ENCODE measurements around the gene FBXO21. TPM values are rescaled to one million over a fixed set of nuclear protein-coding genes. Genes with fewer than 3 reads are reported as not detected.

The FBXO21 gene
- total and polyA plus RNA-seq, 2 experiments from 2014 or later, result 46.3 to 84.2 TPM

- TF ChIP-seq EZH2phosphoT487 (IDR thresholded peaks at IDR 0.05; ENCODE audit: unreplicated experiment), result no peak
- no peak for TF ChIP-seq EZH2 (IDR thresholded peaks at IDR 0.05; ENCODE audit: low read depth, unreplicated experiment)
- peak; percentile 38; the same call in 1 of the 2 replicates for TF ChIP-seq POLR2AphosphoS5 (IDR thresholded peaks at IDR 0.05; ENCODE audit: low read depth)
- TF ChIP-seq ETS1 (IDR thresholded peaks at IDR 0.05), result no peak
- no peak for TF ChIP-seq REST (IDR thresholded peaks at IDR 0.05; ENCODE audit: unreplicated experiment)
- peak; percentile 84 to 87 for TF ChIP-seq CTCF (conservative IDR thresholded peaks at IDR 0.05; ENCODE audit: low read depth in 2 of 2)
- TF ChIP-seq ZNF331 (CRISPR knock-in tag; IDR thresholded peaks at IDR 0.05; ENCODE audit: low read depth), result no peak
- peak; percentile 68 for TF ChIP-seq CREB1 (CRISPR knock-in tag; IDR thresholded peaks at IDR 0.05; ENCODE audit: low read depth)
- no peak for TF ChIP-seq JUNB (IDR thresholded peaks at IDR 0.05; ENCODE audit: unreplicated experiment)
Measured at GRCh38 chr12:117155278-117156060, 34.8 kb downstream of the FBXO21 start (continued).
